Dermis blood vessel endothelial cell (primary cell): ENCODE measurements around the gene MS4A4A. TPM values are rescaled to one million over a fixed set of nuclear protein-coding genes. Genes with fewer than 3 reads are reported as not detected.

Source experiments
- DNase-seq: peaks from one replicate; pipeline ENCODE4 v3.0.0; 2010
- total RNA-seq: library from RNA; depleted of rRNA; stranded (reverse); fragments of >200 nt; gene quantifications from 2 replicates; pipeline ENCODE4 v1.2.3, GENCODE V29; 2014

The MS4A4A gene
- total RNA-seq, 1 donor from 2014 or later, result not detected

DNA sequence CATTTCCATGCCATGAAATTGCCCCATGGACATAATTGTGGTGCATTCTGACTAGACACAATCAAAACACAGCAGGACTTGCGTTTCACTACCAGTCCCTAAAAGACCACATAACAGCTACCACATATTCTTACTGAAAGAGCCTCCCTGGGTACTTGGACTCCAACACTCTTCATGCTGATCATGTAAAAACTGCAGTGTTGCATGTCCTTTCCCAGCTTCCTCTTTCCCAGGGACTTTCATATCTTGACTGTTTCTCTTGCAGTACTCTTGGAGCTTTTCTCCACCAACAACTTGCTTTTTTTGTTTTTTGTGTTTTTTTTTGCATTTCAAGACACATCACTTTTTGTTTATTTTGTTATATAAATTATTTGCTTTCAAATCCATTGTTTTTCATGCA is 69.5 kb downstream of the MS4A4A start:
- no peak for DNase-seq

DNA sequence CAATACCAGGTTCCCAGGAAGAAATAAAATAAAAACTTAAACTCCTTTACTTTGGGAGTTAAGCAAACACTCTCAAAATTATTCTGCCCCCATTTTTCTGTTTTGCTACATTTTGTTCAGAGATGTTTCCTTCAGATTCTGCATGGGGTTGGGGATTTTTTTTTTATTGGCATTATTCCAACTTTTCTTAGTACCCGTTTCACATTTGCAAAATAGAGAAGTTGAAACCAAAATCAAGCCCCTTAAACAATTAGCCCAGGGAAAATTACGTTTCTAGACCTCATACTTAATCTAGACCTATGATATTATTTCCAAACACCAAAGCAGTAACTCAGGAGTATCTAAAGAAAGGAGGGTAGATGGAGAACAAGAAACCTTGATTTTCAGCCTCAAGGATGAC is 77.3 kb downstream of the MS4A4A start:
- DNase-seq, result no peak

Other genes with a start within 250 kb of the MS4A4A start
- gene OOSP2, start 240.3 kb upstream of the MS4A4A start, total RNA-seq, result not detected in 2 replicates
- not detected in 2 replicates for gene MS4A3, start 224.0 kb upstream of the MS4A4A start, total RNA-seq
- not detected in 2 replicates for gene MS4A2, start 192.0 kb upstream of the MS4A4A start, total RNA-seq
- 1.3 and 6.0 TPM in 2 replicates for gene MS4A6A, start 97.6 kb upstream of the MS4A4A start, total RNA-seq
- not detected in 2 replicates for gene MS4A4E, start 37.5 kb upstream of the MS4A4A start, total RNA-seq
- gene MS4A6E, start 46.6 kb downstream of the MS4A4A start, total RNA-seq, result not detected in 2 replicates
- gene MS4A7, start 97.9 kb downstream of the MS4A4A start, total RNA-seq, result not detected in 2 replicates
- not detected in 2 replicates for gene MS4A14, start 115.8 kb downstream of the MS4A4A start, total RNA-seq
- not detected in 2 replicates for gene MS4A5, start 148.9 kb downstream of the MS4A4A start, total RNA-seq
- gene MS4A1, start 175.2 kb downstream of the MS4A4A start, total RNA-seq, result not detected in 2 replicates
- not detected in 2 replicates for gene MS4A12, start 212.1 kb downstream of the MS4A4A start, total RNA-seq
- not detected in 2 replicates for gene MS4A13, start 234.7 kb downstream of the MS4A4A start, total RNA-seq